ENCODE data around the gene NDUFB2.

Gene NDUFB2

GRCh38 chr7:140745266-140746058 lies 49.0 kb downstream of the NDUFB2 start:
- DNase-seq, result no peak

GRCh38 chr7:140746751-140747150 lies 50.2 kb downstream of the NDUFB2 start:
- no peak for DNase-seq

GRCh38 chr7:140752533-140752932 lies 56.0 kb downstream of the NDUFB2 start:
- DNase-seq, result no peak

GRCh38 chr7:140754506-140754905 lies 58.0 kb downstream of the NDUFB2 start:
- no peak for DNase-seq

Data from DMS 273 treated with DMSO at 0.1 percent for 48 hours (cell line).